MM.1S (cell line): ENCODE measurements around the gene C16orf95.

ENCODE experiments used
- EZH2 ChIP-seq: fragments of 300-600 bp; sonication (generic); optimal IDR thresholded peaks from 2 replicates; pipeline ENCODE3; 2017; ENCODE audit warnings: low read depth, mild to moderate bottlenecking, antibody characterized with exemption, low read length, mixed read lengths
- TF ChIP-seq, protein P1 (sequence below): fragments of 300-600 bp; sonication (generic); IDR thresholded peaks from 2 replicates; pipeline ENCODE4 v1.5.1; 2016; ENCODE audit warnings: antibody characterized with exemption, low read length, mixed read lengths

- TF ChIP-seq, protein P1, sequence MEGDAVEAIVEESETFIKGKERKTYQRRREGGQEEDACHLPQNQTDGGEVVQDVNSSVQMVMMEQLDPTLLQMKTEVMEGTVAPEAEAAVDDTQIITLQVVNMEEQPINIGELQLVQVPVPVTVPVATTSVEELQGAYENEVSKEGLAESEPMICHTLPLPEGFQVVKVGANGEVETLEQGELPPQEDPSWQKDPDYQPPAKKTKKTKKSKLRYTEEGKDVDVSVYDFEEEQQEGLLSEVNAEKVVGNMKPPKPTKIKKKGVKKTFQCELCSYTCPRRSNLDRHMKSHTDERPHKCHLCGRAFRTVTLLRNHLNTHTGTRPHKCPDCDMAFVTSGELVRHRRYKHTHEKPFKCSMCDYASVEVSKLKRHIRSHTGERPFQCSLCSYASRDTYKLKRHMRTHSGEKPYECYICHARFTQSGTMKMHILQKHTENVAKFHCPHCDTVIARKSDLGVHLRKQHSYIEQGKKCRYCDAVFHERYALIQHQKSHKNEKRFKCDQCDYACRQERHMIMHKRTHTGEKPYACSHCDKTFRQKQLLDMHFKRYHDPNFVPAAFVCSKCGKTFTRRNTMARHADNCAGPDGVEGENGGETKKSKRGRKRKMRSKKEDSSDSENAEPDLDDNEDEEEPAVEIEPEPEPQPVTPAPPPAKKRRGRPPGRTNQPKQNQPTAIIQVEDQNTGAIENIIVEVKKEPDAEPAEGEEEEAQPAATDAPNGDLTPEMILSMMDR, result no peak
- no peak for TF ChIP-seq EZH2
These were observed 33.6 kb upstream of the C16orf95 start for GRCh38 chr16:87350681-87351319.
